ENCODE measurements around the gene DCUN1D3.

DNA sequence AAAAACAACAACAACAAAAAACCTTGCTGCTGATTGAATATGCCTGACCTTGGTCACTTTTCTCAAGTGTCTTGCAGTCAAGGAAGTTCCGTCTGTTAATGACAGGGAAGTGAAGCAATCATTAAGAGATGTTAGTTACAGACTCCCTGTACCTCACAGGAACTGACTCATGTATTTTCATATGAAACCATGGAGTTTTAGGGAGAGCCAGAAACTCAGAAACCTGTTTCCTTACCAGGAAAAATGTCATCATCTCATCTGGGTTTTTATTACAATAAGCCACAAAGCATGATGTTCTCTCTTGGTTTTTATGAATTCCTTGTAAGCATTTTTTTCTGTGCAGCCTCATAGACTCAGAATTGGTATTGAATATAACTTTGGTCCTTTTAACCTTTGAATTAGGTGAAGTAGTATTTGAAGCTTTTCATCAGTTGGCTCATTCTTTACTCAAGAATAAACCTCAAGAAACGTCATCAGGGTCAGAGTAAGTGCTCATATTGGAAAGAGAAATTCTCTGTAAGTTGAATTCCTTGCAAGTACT lies 10.7 kb upstream of the DCUN1D3 start:
- peak; percentile 31 to 63 (median 34) for TF ChIP-seq POLR2AphosphoS5 (IDR thresholded peaks at IDR 0.05)
- TF ChIP-seq, protein P1, sequence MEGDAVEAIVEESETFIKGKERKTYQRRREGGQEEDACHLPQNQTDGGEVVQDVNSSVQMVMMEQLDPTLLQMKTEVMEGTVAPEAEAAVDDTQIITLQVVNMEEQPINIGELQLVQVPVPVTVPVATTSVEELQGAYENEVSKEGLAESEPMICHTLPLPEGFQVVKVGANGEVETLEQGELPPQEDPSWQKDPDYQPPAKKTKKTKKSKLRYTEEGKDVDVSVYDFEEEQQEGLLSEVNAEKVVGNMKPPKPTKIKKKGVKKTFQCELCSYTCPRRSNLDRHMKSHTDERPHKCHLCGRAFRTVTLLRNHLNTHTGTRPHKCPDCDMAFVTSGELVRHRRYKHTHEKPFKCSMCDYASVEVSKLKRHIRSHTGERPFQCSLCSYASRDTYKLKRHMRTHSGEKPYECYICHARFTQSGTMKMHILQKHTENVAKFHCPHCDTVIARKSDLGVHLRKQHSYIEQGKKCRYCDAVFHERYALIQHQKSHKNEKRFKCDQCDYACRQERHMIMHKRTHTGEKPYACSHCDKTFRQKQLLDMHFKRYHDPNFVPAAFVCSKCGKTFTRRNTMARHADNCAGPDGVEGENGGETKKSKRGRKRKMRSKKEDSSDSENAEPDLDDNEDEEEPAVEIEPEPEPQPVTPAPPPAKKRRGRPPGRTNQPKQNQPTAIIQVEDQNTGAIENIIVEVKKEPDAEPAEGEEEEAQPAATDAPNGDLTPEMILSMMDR (IDR thresholded peaks at IDR 0.05) = no peak
- no peak for TF ChIP-seq POLR2A (IDR thresholded peaks at IDR 0.05)
- TF ChIP-seq EP300 (IDR thresholded peaks at IDR 0.05) = no peak
